SH-SY5Y (cell line): ENCODE results near the gene B4GALT2.

ENCODE experiments used
- GATA2 ChIP-seq: IDR thresholded peaks from 2 replicates; pipeline ENCODE4 v1.6.1; 2011; ENCODE audit warnings: mild to moderate bottlenecking, low read depth, low read length
- GATA3 ChIP-seq: IDR thresholded peaks from 2 replicates; pipeline ENCODE4 v1.6.1; 2011; ENCODE audit warnings: low read depth, mild to moderate bottlenecking, low read length, moderate library complexity

DNA sequence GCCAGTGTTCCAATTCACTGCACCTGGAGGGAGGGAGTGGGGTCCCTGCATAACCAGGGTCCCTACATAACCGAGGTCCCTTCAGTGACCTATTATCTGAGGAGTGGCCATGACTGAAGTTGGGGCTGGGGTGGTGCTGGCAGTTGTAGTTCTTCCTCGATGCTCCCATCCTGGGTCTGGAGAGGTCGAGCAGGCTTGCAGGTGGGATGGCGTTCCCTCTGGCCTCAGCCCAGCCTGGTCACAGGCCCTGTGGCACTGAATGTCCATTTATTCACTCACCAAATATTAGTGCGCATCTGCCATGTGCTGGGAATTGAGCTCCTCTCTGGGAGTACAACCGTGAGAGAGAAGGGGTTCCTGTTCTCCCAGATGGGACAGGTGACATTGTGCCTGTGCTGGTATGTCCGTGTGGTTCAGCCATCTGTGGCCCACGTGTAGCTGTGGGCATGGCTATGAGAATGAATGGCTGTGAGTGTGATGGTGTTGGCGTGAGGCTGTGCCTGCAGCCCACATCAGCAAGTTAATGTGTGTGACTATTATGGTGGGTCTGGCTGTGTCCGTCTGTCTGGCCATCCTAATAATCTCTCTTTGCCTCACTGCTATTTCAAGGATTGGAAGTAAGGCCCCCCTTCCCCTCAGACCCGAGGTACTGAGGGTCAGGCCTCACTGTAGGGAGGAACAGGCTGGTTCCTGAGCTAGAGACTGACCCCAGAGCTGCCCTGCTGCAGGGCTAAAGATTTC, 56.1 kb downstream of the B4GALT2 start:
- TF ChIP-seq GATA3 = no peak
- no peak for TF ChIP-seq GATA2
